Activated naive CD4-positive, alpha-beta T cell (primary cell): ENCODE results near the gene NLGN3.

Experiments used
- DNase-seq, 4 experiments: peaks; one replicate each; lab custom pipeline; 2025; lab: John Stamatoyannopoulos, UW

The NLGN3 gene

GRCh38 chrX:71144651-71145050 lies at the start of gene NLGN3:
TSS of gene NLGN3 (plus strand) at chrX:71144841. CDS start at chrX:71147750, 2,909 bp downstream.
- no peak for DNase-seq

DNA sequence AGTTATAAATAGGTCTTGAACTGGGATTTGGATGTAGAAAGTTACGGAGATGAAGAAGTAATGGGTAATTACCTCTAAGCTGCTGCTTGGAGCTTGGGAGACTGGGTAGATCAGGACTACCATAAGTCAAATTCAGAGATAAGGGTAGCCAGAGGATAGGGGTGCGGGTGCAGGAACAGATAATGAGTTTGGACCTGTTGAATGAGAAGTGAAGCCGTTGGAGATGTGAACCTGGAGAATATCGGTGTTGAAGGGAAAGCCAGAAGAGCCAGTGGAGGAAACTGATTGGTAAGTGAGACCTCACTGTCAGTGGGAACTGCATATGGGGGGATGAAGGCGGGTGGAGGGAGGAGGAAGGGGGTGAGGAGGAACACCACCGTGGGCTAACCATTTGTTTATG lies 49.6 kb upstream of the NLGN3 start:
- DNase-seq = no peak

- peak; percentile 58 to 79 (median 70) for DNase-seq
Observed at GRCh38 chrX:71095555-71095980, 49.1 kb upstream of the NLGN3 start, which contains the start of gene FOXO4. TSS of gene FOXO4 (plus strand) at chrX:71095851. CDS start at chrX:71096529, 678 bp downstream.

DNA sequence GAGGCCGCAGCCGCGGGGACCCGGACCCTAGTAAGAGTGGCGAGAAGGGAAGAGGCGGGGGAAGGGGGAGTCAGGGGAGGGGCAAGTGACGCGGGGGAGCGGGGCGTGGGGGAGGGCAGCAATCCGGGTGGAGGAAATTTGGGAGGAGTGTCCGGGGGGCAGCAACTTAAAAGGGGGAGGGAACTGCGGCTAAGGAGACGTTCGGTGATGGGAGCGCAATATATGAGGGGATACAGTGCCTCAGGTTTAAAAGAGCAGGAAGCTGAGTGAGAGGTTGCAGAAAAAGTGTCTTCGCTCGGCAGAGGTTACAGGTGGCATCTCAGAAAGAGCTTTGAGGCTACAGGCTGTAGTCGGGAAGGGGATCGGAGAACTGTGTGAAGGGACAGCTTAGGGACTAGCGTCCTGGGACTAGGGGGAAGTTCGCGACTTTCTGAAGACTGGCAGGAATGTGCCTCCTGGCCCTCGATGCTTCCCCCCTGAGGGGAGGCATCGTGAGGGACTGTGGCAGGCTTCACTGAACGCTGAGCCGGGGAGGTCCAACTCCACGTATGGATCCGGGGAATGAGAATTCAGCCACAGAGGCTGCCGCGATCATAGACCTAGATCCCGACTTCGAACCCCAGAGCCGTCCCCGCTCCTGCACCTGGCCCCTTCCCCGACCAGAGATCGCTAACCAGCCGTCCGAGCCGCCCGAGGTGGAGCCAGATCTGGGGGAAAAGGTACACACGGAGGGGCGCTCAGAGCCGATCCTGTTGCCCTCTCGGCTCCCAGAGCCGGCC lies 48.5 kb upstream of the NLGN3 start:
- peak in 1 of 4 experiments; percentile 26 for DNase-seq

DNA sequence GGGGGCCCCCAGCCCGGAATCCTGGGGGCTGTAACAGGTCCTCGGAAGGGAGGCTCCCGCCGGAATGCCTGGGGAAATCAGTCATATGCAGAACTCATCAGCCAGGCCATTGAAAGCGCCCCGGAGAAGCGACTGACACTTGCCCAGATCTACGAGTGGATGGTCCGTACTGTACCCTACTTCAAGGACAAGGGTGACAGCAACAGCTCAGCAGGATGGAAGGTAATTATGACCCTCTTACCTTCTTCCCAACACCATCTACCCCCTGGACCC lies 47.9 kb upstream of the NLGN3 start:
- peak in 1 of 4 experiments; percentile 26 for DNase-seq

DNA sequence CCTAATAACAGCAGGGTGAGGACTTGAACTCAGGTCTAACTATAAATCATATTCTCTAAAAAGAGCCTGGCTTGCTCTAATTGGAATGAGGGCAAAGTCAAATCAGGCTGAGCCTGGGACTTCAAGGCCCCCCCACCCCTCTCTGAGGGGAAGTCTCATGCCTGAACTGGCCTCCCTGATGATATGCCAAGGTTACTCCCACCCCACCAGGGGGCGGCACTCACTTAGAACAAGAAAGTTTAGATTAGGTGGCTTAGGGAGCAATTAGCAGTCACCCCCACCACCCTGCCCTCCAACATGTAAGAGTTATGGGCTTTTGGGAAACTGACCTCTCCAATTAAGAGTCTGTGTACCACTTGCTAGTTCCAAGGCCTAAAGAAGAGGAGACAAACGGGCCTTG lies 46.3 kb upstream of the NLGN3 start:
- peak; percentile 4 to 72 (median 44) for DNase-seq

GRCh38 chrX:71098951-71099506 lies 45.6 kb upstream of the NLGN3 start:
- no peak for DNase-seq

DNA sequence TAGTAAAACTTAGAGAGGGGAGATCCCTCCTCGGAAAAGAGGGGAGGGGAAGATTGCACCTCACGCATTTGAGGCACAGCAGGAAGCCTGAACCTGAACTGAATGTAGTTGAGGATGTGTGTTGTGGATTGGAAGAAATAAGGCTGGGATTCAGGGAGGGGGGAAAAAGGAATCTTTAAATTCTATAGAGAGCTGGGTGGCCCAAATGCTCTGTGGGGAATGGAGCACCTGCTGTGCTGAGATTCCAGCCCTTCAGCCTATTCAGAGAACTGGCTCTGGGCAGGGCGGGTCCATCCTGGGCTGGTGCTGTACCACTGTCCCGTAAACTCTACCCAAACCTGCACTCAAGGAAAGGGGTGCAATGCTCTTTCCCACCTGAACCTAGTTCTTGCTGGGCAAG lies 44.9 kb upstream of the NLGN3 start:
- DNase-seq = no peak

DNA sequence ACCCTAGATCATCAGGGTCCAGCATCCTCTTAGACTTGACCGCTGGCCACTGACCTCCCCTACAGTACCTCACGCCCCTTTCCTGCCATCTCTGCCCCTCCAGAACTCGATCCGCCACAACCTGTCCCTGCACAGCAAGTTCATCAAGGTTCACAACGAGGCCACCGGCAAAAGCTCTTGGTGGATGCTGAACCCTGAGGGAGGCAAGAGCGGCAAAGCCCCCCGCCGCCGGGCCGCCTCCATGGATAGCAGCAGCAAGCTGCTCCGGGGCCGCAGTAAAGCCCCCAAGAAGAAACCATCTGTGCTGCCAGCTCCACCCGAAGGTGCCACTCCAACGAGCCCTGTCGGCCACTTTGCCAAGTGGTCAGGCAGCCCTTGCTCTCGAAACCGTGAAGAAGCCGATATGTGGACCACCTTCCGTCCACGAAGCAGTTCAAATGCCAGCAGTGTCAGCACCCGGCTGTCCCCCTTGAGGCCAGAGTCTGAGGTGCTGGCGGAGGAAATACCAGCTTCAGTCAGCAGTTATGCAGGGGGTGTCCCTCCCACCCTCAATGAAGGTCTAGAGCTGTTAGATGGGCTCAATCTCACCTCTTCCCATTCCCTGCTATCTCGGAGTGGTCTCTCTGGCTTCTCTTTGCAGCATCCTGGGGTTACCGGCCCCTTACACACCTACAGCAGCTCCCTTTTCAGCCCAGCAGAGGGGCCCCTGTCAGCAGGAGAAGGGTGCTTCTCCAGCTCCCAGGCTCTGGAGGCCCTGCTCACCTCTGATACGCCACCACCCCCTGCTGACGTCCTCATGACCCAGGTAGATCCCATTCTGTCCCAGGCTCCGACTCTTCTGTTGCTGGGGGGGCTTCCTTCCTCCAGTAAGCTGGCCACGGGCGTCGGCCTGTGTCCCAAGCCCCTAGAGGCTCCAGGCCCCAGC lies 43.8 kb upstream of the NLGN3 start:
- peak in 1 of 4 experiments; percentile 12 for DNase-seq

GRCh38 chrX:71102292-71102691 lies 42.3 kb upstream of the NLGN3 start:
- no peak for DNase-seq

DNA sequence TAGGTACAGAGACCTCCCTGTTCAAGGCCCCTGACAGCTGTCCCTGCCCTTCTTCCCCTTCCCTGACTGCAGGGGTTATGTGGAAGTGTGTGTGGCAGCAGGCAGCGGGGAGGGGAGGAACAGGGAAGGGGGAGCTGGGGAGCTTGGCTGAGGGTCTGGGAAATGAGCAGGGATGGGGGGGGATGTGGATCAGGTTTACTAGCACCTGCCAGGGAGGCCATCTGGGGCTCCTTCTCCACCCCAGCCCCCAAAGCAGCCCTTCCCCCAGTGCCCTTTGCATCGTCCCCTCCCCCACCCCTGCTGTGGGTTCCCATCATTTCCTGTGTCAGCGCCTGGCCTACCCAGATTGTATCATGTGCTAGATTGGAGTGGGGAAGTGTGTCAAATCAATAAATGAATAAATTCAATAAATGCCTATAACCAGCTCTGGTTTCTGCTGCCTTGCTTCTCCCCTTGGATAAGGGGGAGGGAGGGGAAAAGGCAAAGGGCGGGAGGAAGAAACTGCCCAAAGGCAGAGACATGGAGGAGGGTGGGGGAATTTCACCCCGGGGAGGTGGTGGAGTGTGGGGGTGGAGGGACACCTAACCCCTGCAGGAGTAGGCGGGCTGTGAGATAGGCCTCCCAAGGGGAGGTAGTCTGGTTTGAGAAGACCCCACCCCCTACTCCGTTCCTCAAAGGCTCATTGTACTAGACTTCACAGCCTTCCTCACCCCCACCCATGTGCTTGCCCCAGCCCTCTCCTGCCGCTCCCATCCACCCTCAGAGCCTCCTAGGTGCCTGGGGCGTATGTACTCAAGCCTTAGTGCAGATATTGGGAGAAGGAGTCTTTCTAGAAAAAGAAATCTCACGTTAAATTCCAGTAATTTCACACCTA lies 41.3 kb upstream of the NLGN3 start:
- peak in 3 of 4 experiments; percentile 10 to 42 (median 17) for DNase-seq

GRCh38 chrX:71105628-71106027 lies 39.0 kb upstream of the NLGN3 start:
- DNase-seq = no peak

- DNase-seq = no peak
Observed at GRCh38 chrX:71106427-71106826, 38.2 kb upstream of the NLGN3 start, which contains the start of gene CXorf65. TSS of gene CXorf65 (minus strand) at chrX:71106740. CDS start at chrX:71106556, 184 bp downstream.

- no peak for DNase-seq
Observed at GRCh38 chrX:71107245-71107644, 37.4 kb upstream of the NLGN3 start.

DNA sequence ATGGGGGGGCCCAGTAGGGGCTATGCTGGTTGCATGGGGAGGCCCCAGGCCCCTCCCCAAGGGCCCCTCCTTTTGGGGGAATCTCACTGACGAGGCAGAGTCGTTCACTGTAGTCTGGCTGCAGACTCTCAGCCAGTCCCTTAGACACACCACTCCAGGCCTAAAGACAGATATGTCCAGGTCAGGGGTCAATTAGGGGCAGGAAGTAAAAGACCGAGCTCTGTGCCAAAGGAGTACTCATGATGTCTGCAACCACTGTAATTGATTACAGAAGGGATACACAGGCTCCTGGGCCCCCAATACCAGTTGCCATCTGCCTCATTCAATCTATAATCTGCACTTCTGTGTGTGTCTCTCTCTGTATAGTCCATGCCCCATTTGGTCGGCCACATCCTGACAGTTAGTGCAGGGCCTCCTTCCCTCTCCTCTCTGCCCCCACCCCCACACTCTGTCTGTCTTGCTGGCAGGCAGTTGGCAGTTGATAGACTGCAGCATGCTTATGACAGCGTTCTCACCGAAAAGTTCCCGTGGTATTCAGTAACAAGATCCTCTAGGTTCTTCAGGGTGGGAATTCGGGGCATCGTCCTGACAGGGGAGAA lies 36.8 kb upstream of the NLGN3 start:
- DNase-seq = peak in 2 of 4 experiments; percentile 1 to 29

DNA sequence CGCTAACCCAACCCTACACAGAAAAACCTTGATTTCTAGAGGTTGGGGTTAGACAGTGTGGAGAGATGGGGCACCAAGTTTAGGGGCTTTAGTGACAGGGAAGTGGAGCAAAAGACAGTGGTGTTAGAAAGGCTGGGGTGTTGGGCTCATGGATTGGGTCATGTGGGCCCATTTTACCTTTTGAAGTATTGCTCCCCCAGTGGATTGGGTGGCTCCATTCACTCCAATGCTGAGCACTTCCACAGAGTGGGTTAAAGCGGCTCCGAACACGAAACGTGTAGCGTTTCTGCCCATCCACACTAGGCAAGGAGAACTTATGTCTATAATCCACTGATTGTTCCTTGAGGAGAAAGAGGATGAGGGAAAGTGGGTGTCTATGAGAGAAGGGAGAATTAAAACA lies 35.6 kb upstream of the NLGN3 start:
- no peak for DNase-seq

GRCh38 chrX:71111141-71111843 lies 33.3 kb upstream of the NLGN3 start, which contains the start of gene IL2RG:
TSS of gene IL2RG (minus strand) at chrX:71111577. CDS start at chrX:71111539, 38 bp downstream.
- DNase-seq = peak; percentile 4 to 59 (median 26)

GRCh38 chrX:71111921-71112431 lies 32.7 kb upstream of the NLGN3 start:
- DNase-seq = no peak

DNA sequence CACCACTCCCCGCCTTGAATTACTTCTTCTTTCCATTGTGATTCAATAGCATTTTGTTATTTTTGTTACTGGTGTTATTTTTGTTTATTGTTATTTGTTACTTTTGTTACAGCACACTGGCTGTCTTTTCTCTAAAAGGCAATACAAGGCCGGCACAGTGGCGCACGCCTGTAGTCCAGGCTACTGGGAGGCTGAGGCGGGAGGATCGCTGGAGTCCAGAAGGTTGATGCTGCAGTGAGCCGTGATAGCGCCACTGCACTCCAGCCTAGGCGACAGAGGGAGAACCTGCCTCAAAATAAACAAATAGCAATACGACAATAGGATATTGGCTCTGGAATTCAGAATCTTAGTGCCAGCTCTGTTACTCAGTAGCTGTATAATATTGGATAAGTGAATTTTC lies 27.3 kb upstream of the NLGN3 start:
- DNase-seq = no peak
